OCI-LY1 (cell line): Measurements from ENCODE around the gene CACNA1E.

Experiments
- H2AFZ ChIP-seq: fragments of 200-600 bp; sonication (generic), shearing (Covaris generic); 2 replicates; pipeline ENCODE4 v1.6.0; 2014; ENCODE audit warnings: antibody characterized with exemption, mild to moderate bottlenecking, low read length
- H3F3A ChIP-seq: fragments of 200-600 bp; sonication (generic), shearing (Covaris generic); 2 replicates; pipeline ENCODE4 v1.6.0; 2014; ENCODE audit warnings: mild to moderate bottlenecking, antibody characterized with exemption, low read length, moderate library complexity; ENCODE audit not compliant: insufficient read depth
- H3K27ac ChIP-seq: fragments of 200-600 bp; sonication (generic); 2 replicates; pipeline ENCODE4 v1.5.1; 2014; ENCODE audit warnings: low read length, mixed run types, mild to moderate bottlenecking, low read depth; ENCODE audit not compliant: poor library complexity, severe bottlenecking
- H3K27me3 ChIP-seq: fragments of 200-600 bp; sonication (generic); 2 replicates; pipeline ENCODE4 v1.6.0; 2014; ENCODE audit warnings: antibody characterized with exemption, mild to moderate bottlenecking, low read length, moderate library complexity; ENCODE audit not compliant: insufficient read depth
- H3K36me3 ChIP-seq: fragments of 200-600 bp; sonication (generic); 2 replicates; pipeline ENCODE4 v1.6.1; 2014; ENCODE audit warnings: mild to moderate bottlenecking, antibody characterized with exemption, low read length, moderate library complexity, mixed read lengths; ENCODE audit not compliant: insufficient read depth
- H3K4me1 ChIP-seq: fragments of 200-600 bp; sonication (generic); 2 replicates; pipeline ENCODE4 v1.5.1; 2014; ENCODE audit warnings: mild to moderate bottlenecking, low read length, moderate library complexity; ENCODE audit not compliant: insufficient read depth, severe bottlenecking
- H3K4me2 ChIP-seq: fragments of 200-600 bp; sonication (generic), shearing (Covaris generic); 2 replicates; pipeline ENCODE4 v1.6.1; 2014; ENCODE audit warnings: low read length
- H3K4me3 ChIP-seq: fragments of 200-600 bp; sonication (generic); 2 replicates; pipeline ENCODE4 v1.5.1; 2014; ENCODE audit warnings: low read length, low read depth, mild to moderate bottlenecking, mixed read lengths; ENCODE audit not compliant: poor library complexity, severe bottlenecking
- H3K79me2 ChIP-seq: fragments of 200-600 bp; shearing (Covaris generic); 2 replicates; pipeline ENCODE4 v1.6.1; 2016; ENCODE audit warnings: mixed run types, low read length, mixed read lengths; ENCODE audit not compliant: insufficient read depth
- H3K9ac ChIP-seq: fragments of 200-600 bp; sonication (generic), shearing (Covaris generic); 2 replicates; pipeline ENCODE4 v1.6.1; 2014; ENCODE audit warnings: mild to moderate bottlenecking, low read length, mixed read lengths
- H3K9me2 ChIP-seq: fragments of 200-600 bp; sonication (generic), shearing (Covaris generic); 2 replicates; pipeline ENCODE4 v1.6.1; 2014; ENCODE audit warnings: low read depth, mild to moderate bottlenecking, low read length, mixed read lengths
- H3K9me3 ChIP-seq: fragments of 200-600 bp; shearing (Covaris generic); 2 replicates; pipeline ENCODE4 v1.6.1; 2014; ENCODE audit warnings: low read length, mixed read lengths
- H4K20me1 ChIP-seq: fragments of 200-600 bp; sonication (generic), shearing (Covaris generic); 2 replicates; pipeline ENCODE4 v1.6.0; 2016; ENCODE audit warnings: mild to moderate bottlenecking, low read length; ENCODE audit not compliant: insufficient read depth
- CTCF ChIP-seq: fragments of 200-600 bp; sonication (generic), shearing (Covaris generic); IDR thresholded peaks from 2 replicates; pipeline ENCODE4 v1.5.1; 2017; ENCODE audit warnings: mild to moderate bottlenecking, antibody characterized with exemption, low read length, moderate library complexity, mixed read lengths
- EZH2 ChIP-seq: fragments of 200-600 bp; sonication (generic), shearing (Covaris generic); IDR thresholded peaks from 2 replicates; pipeline ENCODE4 v1.8.0; 2017; ENCODE audit warnings: borderline replicate concordance, mixed run types, mild to moderate bottlenecking, antibody characterized with exemption, low read length, moderate library complexity, mixed read lengths

CACNA1E gene

GRCh38 chr1:181475580-181475979 lies 7.7 kb upstream of the CACNA1E start:
- Histone ChIP-seq H3K9ac (no peak overlapping the region), H3K79me2 (no peaks in the 10 kb centered on the region), H3K4me1 (no peaks in the 10 kb centered on the region), H3K36me3 (no peaks in the 10 kb centered on the region), H3K4me2 (no peak overlapping the region), H4K20me1 (no peaks in the 10 kb centered on the region), H3K27ac (no peak overlapping the region), H3K9me3 (no peaks in the 10 kb centered on the region), H2AFZ (no peak overlapping the region), H3K4me3 (no peak overlapping the region), H3K27me3 (no peaks in the 10 kb centered on the region), H3F3A (no peaks in the 10 kb centered on the region), H3K9me2 (no peaks in the 10 kb centered on the region)
- no peak for TF ChIP-seq EZH2

GRCh38 chr1:181476581-181476980 lies 6.7 kb upstream of the CACNA1E start:
- H3K9ac ChIP-seq, result no peak overlapping the region
- H3K79me2 ChIP-seq, result no peaks in the 10 kb centered on the region
- H3K4me3 ChIP-seq, result no peak overlapping the region
- no peaks in the 10 kb centered on the region for H3K4me1 ChIP-seq
- no peaks in the 10 kb centered on the region for H3K27me3 ChIP-seq
- TF ChIP-seq CTCF (no peak), EZH2 (no peak)
- H4K20me1 ChIP-seq, result no peaks in the 10 kb centered on the region
- no peak overlapping the region for H3K4me2 ChIP-seq
- H3F3A ChIP-seq, result no peaks in the 10 kb centered on the region
- no peaks in the 10 kb centered on the region for H3K9me2 ChIP-seq
- no peak overlapping the region for H2AFZ ChIP-seq
- no peaks in the 10 kb centered on the region for H3K36me3 ChIP-seq
- no peaks in the 10 kb centered on the region for H3K9me3 ChIP-seq
- no peak overlapping the region for H3K27ac ChIP-seq

- TF ChIP-seq EZH2 (no peak), CTCF (no peak)
- H3K27ac ChIP-seq, result no peak overlapping the region
- no peaks in the 10 kb centered on the region for H3K9me2 ChIP-seq
- no peaks in the 10 kb centered on the region for H3F3A ChIP-seq
- no peaks in the 10 kb centered on the region for H3K4me1 ChIP-seq
- H3K9ac ChIP-seq, result no peak overlapping the region
- no peaks in the 10 kb centered on the region for H3K79me2 ChIP-seq
- H3K4me3 ChIP-seq, result no peak overlapping the region
- H3K27me3 ChIP-seq, result no peaks in the 10 kb centered on the region
- H3K4me2 ChIP-seq, result no peak overlapping the region
- H4K20me1 ChIP-seq, result no peaks in the 10 kb centered on the region
- no peaks in the 10 kb centered on the region for H3K36me3 ChIP-seq
- no peak overlapping the region for H2AFZ ChIP-seq
- H3K9me3 ChIP-seq, result no peaks in the 10 kb centered on the region
Measured at GRCh38 chr1:181478306-181478705, 5.0 kb upstream of the CACNA1E start.

GRCh38 chr1:181479137-181479745 lies 4.1 kb upstream of the CACNA1E start:
- Histone ChIP-seq H3K36me3 (no peaks in the 10 kb centered on the region), H3K27me3 (no peaks in the 10 kb centered on the region), H3K27ac (no peak overlapping the region), H3K9me3 (no peaks in the 10 kb centered on the region), H3K9ac (no peak overlapping the region), H3F3A (no peaks in the 10 kb centered on the region), H4K20me1 (no peaks in the 10 kb centered on the region), H3K9me2 (no peaks in the 10 kb centered on the region), H3K79me2 (no peaks in the 10 kb centered on the region), H3K4me2 (no peak overlapping the region), H3K4me1 (no peaks in the 10 kb centered on the region), H3K4me3 (no peak overlapping the region), H2AFZ (no peak overlapping the region)
- TF ChIP-seq CTCF, result peak; percentile 74
- no peak for TF ChIP-seq EZH2
